Measurements from ENCODE around the gene ZNF141. TPM values are rescaled to one million over a fixed set of nuclear protein-coding genes. Genes with fewer than 3 reads are reported as not detected.

Gene ZNF141
- total and polyA plus RNA-seq, 2 of the 8 experiments (the other 6 are each of a cell fraction or from before 2014, with no cell fraction given): 8.5 to 50.8 TPM

DNA sequence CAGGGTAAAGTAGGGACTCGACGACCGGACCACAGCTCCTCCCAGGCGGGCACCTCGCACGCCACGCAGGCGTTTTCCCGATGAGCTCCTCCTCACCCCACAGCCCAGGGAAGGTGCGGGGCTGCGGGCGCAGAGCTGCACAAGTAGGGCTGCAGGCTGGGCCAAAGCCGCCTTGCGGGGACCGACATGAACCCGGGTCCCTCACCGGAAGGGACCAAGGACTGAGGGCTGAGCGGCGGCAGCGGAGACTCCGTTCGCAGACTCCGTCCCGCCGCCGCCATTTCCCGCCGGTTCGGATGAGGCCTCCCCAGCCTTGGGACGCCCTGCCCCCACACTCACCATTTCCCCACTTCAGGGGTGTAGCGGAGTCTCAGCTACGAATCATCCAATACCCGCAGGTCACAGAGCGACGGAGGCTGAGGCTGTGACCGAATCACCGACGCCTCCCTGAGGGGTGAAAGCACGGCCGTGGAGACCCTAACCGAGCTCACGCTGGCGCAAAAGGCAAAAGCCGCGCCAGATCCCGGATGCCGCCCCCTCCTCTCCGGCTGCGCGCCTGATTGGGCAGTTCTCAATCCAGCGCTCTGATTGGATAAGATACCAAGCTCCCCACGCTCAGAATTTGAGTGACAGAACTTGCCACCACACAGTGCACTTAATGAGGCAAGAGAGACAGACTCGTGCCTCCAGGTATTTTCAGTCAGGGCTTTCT lies 32.5 kb upstream of the ZNF141 start, which contains the start of gene ZNF732 (continued):
- TF ChIP-seq HDAC2 (IDR thresholded peaks at IDR 0.05; ENCODE audit: borderline replicate concordance in 1 of 2, low read depth in 2 of 2, low read length in 2 of 2): 0 out of 4 replicates have a peak, but pooled peaks of 1 of the 2 experiments have one; percentile 27
- no peak for TF ChIP-seq GABPA (IDR thresholded peaks at IDR 0.05; ENCODE audit: borderline replicate concordance, insufficient read depth, low read length)
- no peak for TF ChIP-seq CREB1 (IDR thresholded peaks at IDR 0.05)
- no peak for TF ChIP-seq JUN (IDR thresholded peaks at IDR 0.05; ENCODE audit: low read depth, low read length)
- no peak for TF ChIP-seq BCL11A (IDR thresholded peaks at IDR 0.05; ENCODE audit: low read depth in 2 of 2, low read length in 2 of 2)
- peak; percentile 88 for TF ChIP-seq TAF1 (IDR thresholded peaks at IDR 0.05; ENCODE audit: low read depth, low read length)
- TF ChIP-seq HDAC6 (IDR thresholded peaks at IDR 0.05; ENCODE audit: low read depth, low read length): no peak
- TF ChIP-seq SRF (IDR thresholded peaks at IDR 0.05; ENCODE audit: low read depth, low read length): no peak
- TF ChIP-seq, protein P1, sequence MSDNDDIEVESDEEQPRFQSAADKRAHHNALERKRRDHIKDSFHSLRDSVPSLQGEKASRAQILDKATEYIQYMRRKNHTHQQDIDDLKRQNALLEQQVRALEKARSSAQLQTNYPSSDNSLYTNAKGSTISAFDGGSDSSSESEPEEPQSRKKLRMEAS (IDR thresholded peaks at IDR 0.05): peak; percentile 64
- TF ChIP-seq NANOG (IDR thresholded peaks at IDR 0.05; ENCODE audit: insufficient read depth, low read depth, low read length, poor library complexity, severe bottlenecking): no peak
- no peak for TF ChIP-seq GTF2F1 (IDR thresholded peaks at IDR 0.05; ENCODE audit: borderline replicate concordance, low read depth, low read length)
- no peak for TF ChIP-seq RFX5 (IDR thresholded peaks at IDR 0.05; ENCODE audit: borderline replicate concordance, low read depth, low read length)
- peak; percentile 76 for TF ChIP-seq TBP (IDR thresholded peaks at IDR 0.05; ENCODE audit: low read depth, low read length)
- TF ChIP-seq, protein P2, sequence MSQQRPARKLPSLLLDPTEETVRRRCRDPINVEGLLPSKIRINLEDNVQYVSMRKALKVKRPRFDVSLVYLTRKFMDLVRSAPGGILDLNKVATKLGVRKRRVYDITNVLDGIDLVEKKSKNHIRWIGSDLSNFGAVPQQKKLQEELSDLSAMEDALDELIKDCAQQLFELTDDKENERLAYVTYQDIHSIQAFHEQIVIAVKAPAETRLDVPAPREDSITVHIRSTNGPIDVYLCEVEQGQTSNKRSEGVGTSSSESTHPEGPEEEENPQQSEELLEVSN (IDR thresholded peaks at IDR 0.05): peak; percentile 86; the same call in 1 of the 2 replicates
- TF ChIP-seq RNF2 (IDR thresholded peaks at IDR 0.05; ENCODE audit: borderline replicate concordance, low read depth, low read length, missing control alignments, poor library complexity, severe bottlenecking): no peak
- TF ChIP-seq CTBP2 (IDR thresholded peaks at IDR 0.05; ENCODE audit: borderline replicate concordance, insufficient read depth, insufficient read length, low read length): no peak
- TF ChIP-seq CHD2 (IDR thresholded peaks at IDR 0.05; ENCODE audit: low read length): peak; percentile 81; the same call in 1 of the 2 replicates
- peak in 1 of 2 experiments; percentile 94; a peak in 2 of 3 replicates for TF ChIP-seq POLR2A (IDR thresholded peaks at IDR 0.05; ENCODE audit: control extremely low read depth in 1 of 2, low read depth in 2 of 2, low read length in 2 of 2)
- 0 out of 2 replicates have a peak, but pooled peaks have one; percentile 82 for TF ChIP-seq RBBP5 (IDR thresholded peaks at IDR 0.05; ENCODE audit: borderline replicate concordance, low read depth, low read length)
- TF ChIP-seq PHF8 (conservative IDR thresholded peaks at IDR 0.05; ENCODE audit: low read depth, low read length): peak; percentile 89

Measured in H1 (cell line).